Activated T-helper 17 cell treated with anti-CD3 and anti-CD28 coated beads, Interleukin-2, amount 50 U/mL, for 72 hours (primary cell): Measurements from ENCODE around the gene FOSL2. TPM values are rescaled to one million over a fixed set of nuclear protein-coding genes. Genes with fewer than 3 reads are reported as not detected.

Experiments
- ATAC-seq: fragments of 150-1000 bp; cut with Tn5 transposase; replicated peaks from 2 replicates; pipeline ENCODE4 v1.10.0; 2021; ENCODE audit warnings: mild to moderate bottlenecking, moderate library complexity
- H3K27ac Mint-ChIP-seq: one replicate; pipeline ENCODE4 v1.8.0; 2022; ENCODE audit warnings: mixed read lengths
- H3K27me3 Mint-ChIP-seq: one replicate; pipeline ENCODE4 v1.8.0; 2022; ENCODE audit warnings: mixed read lengths
- H3K36me3 Mint-ChIP-seq: one replicate; pipeline ENCODE4 v1.8.0; 2022; ENCODE audit warnings: low read depth, mild to moderate bottlenecking, mixed read lengths
- H3K4me1 Mint-ChIP-seq: one replicate; pipeline ENCODE4 v1.8.0; 2022; ENCODE audit warnings: mixed read lengths
- H3K4me3 Mint-ChIP-seq: one replicate; pipeline ENCODE4 v1.8.0; 2022; ENCODE audit warnings: mild to moderate bottlenecking, mixed read lengths
- H3K9me3 Mint-ChIP-seq: one replicate; pipeline ENCODE4 v1.8.0; 2022; ENCODE audit warnings: mixed read lengths
- total RNA-seq, 2 donors: library from RNA; stranded (reverse); gene quantifications; one replicate each; pipeline ENCODE4 v1.2.3, GENCODE V29; 2022

The FOSL2 gene
- total RNA-seq, 2 donors from 2014 or later, result 90.9 to 214 TPM

GRCh38 chr2:28351621-28352020, 41.0 kb upstream of the FOSL2 start:
- peaks cover 17% of the 10 kb centered on the region for H3K4me1 Mint-ChIP-seq
- H3K27ac Mint-ChIP-seq, result peak overlapping the region; percentile 28
- H3K27me3 Mint-ChIP-seq, result no peaks in the 10 kb centered on the region
- ATAC-seq, result peak; percentile 61
- no peaks in the 10 kb centered on the region for H3K36me3 Mint-ChIP-seq
- H3K9me3 Mint-ChIP-seq, result no peaks in the 10 kb centered on the region
- peak overlapping the region; percentile 45 for H3K4me3 Mint-ChIP-seq

DNA sequence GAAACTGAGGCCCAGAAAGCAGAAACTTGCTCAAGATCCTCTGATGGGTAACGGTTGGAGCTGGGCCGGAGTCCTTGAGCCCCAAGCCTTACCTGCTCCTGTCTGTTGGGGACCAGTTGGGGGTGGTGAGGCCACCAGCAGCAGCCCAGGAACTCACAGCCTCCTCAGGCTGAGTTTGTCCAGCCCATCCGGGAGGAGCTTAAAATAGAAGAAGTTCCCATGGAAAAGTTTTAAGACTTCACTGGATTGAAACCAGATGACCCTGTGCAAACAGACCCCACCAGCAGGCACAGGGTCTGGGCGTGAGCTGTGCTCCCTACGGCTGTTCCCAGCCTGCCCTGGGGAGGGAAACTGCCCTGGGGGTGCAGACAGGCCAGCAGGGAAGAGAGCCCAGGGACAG, 40.6 kb upstream of the FOSL2 start:
- H3K27ac Mint-ChIP-seq, result no peak overlapping the region
- H3K4me3 Mint-ChIP-seq, result peak overlapping the region; percentile 45
- no peaks in the 10 kb centered on the region for H3K9me3 Mint-ChIP-seq
- H3K36me3 Mint-ChIP-seq, result no peaks in the 10 kb centered on the region
- ATAC-seq, result no peak
- peaks cover 17% of the 10 kb centered on the region for H3K4me1 Mint-ChIP-seq
- no peaks in the 10 kb centered on the region for H3K27me3 Mint-ChIP-seq

DNA sequence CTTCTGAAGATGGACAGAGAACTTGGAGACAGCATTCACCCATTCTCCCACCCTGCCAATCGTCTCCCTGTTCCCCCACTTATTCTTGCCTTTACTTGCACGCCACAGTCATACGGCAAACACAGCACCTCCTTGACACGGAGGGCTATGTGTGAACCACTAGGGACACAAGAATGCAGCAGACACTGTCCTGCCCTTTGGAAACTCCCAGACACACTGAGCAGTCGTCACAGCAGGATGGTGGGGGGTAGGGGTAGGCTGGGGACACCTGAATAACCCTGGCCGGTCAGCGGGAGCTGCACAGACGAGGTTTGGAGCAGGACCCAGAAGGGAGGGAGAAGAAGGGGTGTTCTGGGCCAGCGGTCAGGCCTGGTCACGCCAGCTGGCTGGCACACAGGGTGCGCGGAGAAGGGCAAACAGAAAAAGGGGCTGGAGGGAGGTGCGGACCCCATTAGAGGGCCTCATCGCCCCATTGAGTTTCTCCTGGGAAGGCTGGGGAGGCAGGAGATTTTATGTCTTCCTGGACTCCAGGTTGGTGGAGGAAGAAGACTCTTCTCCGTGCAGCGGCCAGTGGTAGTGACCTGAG, 40.0 kb upstream of the FOSL2 start:
- no peaks in the 10 kb centered on the region for H3K27me3 Mint-ChIP-seq
- no peak overlapping the region for H3K27ac Mint-ChIP-seq
- peaks cover 11% of the 10 kb centered on the region for H3K4me1 Mint-ChIP-seq
- no peaks in the 10 kb centered on the region for H3K36me3 Mint-ChIP-seq
- no peaks in the 10 kb centered on the region for H3K9me3 Mint-ChIP-seq
- ATAC-seq, result no peak
- no peak overlapping the region for H3K4me3 Mint-ChIP-seq

DNA sequence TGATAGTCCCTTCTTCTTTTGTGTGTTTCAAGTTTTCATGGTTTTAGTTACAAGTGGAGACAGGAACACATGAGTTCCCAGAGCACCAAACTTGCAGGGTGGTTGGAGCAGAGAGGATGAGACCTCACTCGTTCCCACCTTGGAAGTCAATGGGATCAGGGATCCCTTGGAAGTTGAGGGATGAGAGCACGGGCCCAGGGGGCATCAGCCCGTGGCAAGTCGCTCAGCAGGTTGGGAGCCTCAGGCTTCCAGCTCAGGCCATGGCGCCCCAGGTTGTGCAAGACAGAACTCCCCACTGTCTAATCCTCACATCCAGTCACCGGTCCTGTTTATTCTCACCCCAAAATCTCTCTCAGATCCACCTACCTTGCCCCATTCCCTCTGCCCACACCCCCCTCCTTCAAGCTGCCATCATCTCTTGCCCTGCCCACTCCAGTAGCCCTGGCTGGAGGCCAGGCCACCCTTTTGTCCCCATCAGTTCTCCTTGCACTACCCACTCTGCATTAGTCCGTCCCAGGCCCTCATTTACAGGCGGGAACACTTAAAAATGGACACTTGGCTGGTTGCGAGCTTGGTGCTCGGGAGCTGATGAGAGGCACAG, 37.6 kb upstream of the FOSL2 start:
- ATAC-seq, result no peak
- no peaks in the 10 kb centered on the region for H3K27me3 Mint-ChIP-seq
- H3K4me1 Mint-ChIP-seq, result peaks cover 11% of the 10 kb centered on the region
- no peak overlapping the region for H3K4me3 Mint-ChIP-seq
- H3K9me3 Mint-ChIP-seq, result no peaks in the 10 kb centered on the region
- peaks cover 6% of the 10 kb centered on the region for H3K36me3 Mint-ChIP-seq
- H3K27ac Mint-ChIP-seq, result peak overlapping the region; percentile 30

DNA sequence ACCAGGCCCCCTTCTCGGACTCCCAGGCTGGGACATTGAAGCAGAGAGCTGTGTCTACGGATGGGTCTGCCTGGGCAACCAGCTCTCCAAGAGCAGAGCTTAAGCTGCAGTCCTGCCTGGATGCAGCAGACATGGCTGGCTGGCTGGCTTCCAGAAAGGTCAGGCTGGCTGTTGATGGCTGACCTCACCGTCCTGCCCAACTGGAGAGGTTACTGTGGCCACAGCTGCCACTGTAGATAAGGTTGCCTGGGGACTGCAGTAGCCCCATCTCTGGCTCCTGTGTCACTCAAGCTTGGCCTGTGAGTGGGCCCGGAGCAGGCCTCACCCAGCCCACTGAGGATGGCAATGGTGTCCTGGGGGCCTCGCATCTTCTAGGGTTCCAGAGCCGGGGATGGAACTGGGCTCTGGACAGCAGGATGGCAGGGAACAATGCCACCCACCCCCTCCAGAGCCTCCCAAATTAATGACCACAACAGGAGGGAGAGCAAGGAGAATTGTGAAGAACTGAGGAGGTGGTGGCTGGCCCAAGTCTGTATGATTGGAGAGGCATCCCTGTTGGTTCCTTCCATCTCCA, 37.0 kb upstream of the FOSL2 start:
- Mint-ChIP-seq H3K4me3 (no peak overlapping the region), H3K27me3 (no peaks in the 10 kb centered on the region), H3K9me3 (no peaks in the 10 kb centered on the region), H3K36me3 (peaks cover 6% of the 10 kb centered on the region), H3K27ac (peak overlapping the region; percentile 75), H3K4me1 (peaks cover 12% of the 10 kb centered on the region)
- no peak for ATAC-seq

DNA sequence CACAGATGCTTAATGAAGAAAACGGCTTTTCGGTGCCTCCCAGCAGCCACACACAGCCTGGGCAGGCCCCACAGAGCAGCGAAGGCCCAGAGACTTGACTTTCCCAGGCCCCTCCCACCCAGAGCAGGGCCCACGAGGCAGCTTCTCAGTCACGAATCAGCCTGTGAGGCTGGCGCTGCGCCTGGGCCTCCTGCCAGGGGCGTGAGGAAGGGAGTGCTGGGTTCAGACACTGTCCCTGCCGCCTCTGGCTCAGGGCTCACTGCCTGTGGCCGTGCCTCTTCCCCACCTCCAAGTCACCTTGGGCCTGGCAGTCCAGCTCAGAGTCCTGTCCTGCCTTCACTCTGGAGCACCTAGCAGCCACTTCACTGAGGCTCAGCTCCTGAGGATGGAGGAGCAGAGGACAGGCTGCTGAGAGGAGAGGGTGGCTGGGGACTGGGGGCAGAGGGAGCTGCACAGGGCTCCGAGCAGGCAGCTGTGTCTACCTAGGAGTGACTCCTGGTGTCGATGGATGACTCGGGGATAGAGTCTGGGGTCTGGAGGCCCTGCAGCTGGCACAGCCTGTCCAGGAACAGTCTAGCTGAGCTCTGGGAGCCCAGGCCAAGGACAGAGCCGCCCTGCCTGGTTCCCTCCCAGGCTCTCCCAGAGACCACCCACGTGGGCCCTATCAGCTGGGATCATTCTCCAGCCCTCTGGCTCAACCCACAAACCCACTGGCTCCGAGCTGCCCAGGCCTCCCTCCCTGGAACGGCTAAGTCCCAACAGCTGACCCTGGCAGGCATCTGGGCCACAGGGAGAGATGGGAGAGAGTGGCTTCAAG, 36.4 kb upstream of the FOSL2 start:
- Mint-ChIP-seq H3K4me3 (no peak overlapping the region), H3K27me3 (no peaks in the 10 kb centered on the region), H3K27ac (peak overlapping the region; percentile 75), H3K9me3 (no peaks in the 10 kb centered on the region), H3K36me3 (peaks cover 6% of the 10 kb centered on the region), H3K4me1 (peaks cover 19% of the 10 kb centered on the region)
- no peak for ATAC-seq

- ATAC-seq, result no peak
- H3K4me1 Mint-ChIP-seq, result peaks cover 21% of the 10 kb centered on the region
- H3K27ac Mint-ChIP-seq, result no peak overlapping the region
These were observed 35.6 kb upstream of the FOSL2 start for GRCh38 chr2:28357055-28357454.

DNA sequence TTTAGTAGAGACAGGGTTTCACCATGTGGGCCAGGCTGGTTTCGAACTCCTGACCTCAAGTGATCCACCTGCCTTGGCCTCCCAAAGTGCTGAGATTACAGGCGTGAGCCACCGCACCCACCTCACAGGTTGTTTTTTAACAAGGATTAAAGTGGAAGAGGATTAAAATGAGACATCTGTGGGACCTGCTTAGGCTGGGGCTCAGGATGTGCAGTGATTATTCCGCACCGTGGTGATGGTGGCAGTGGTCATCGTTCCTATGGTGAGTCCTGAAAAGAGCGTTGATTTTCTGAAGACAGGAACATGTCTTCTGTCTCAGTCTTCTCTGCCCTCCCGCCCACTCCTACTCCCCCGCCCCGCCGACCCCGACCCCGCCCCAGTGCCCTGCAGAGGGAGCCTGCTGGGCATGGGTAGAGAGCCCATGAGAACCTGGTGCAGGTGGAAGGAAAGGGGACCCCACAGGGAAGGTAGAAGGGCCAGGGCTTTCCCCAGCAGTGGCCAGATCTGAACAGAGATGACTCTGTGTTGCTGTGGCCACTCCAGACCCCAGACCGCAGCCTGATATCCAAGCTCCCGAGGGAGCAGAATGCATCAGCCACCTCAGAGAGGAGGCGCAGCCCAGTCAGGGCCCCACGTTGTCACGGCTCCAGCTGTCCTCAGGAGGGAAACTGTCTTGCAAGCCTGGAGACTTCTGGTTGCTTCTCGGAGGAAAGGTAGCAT, 34.5 kb upstream of the FOSL2 start:
- Mint-ChIP-seq H3K4me3 (peak overlapping the region; percentile 77), H3K9me3 (no peaks in the 10 kb centered on the region), H3K36me3 (peaks cover 6% of the 10 kb centered on the region), H3K4me1 (peaks cover 22% of the 10 kb centered on the region), H3K27ac (peak overlapping the region; percentile 88), H3K27me3 (no peaks in the 10 kb centered on the region)
- no peak for ATAC-seq

More at GRCh38 chr2:28357055-28357454, 35.6 kb upstream of the FOSL2 start:
- Mint-ChIP-seq H3K4me3 (no peak overlapping the region), H3K36me3 (peaks cover 6% of the 10 kb centered on the region), H3K27me3 (no peaks in the 10 kb centered on the region), H3K9me3 (no peaks in the 10 kb centered on the region)

DNA sequence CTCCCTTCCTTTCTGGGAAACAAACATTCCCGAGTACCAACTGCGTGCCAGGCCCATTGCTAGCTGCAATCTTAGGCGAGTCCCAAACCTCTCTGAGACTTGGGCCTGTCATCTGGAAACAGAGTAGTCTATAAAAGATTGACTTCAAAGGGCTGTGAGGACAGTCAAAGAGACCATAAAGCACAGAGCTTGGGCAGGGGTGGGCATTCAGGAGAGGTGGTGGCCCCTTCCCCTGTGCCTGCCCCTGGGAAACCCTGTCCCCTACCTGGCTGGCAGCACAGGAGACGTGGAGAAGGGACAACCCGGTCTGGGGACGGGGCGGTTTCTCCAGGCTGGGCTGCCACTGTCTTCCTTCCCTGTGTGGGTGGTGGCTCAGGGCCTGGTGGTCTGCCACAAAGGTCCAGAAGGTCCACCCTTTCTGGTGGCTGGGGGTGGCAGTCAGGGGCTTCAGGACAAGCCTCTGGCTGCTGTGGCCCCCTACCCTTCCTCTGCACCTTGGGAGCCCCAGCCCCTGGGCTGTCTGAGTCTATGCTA, 33.9 kb upstream of the FOSL2 start:
- Mint-ChIP-seq H3K4me1 (peaks cover 22% of the 10 kb centered on the region), H3K27ac (peak overlapping the region; percentile 88), H3K4me3 (peak overlapping the region; percentile 77), H3K27me3 (no peaks in the 10 kb centered on the region), H3K36me3 (peaks cover 6% of the 10 kb centered on the region), H3K9me3 (no peaks in the 10 kb centered on the region)
- peak; percentile 1 for ATAC-seq

- no peaks in the 10 kb centered on the region for H3K27me3 Mint-ChIP-seq
- H3K36me3 Mint-ChIP-seq, result peaks cover 6% of the 10 kb centered on the region
These were observed 33.2 kb upstream of the FOSL2 start for GRCh38 chr2:28359222-28360057.

GRCh38 chr2:28360058-28360717, 32.5 kb upstream of the FOSL2 start:
- H3K27me3 Mint-ChIP-seq, result no peaks in the 10 kb centered on the region
- peaks cover 29% of the 10 kb centered on the region for H3K4me1 Mint-ChIP-seq
- H3K9me3 Mint-ChIP-seq, result no peaks in the 10 kb centered on the region
- H3K36me3 Mint-ChIP-seq, result peaks cover 6% of the 10 kb centered on the region
- peak overlapping the region; percentile 88 for H3K27ac Mint-ChIP-seq
- no peak for ATAC-seq
- H3K4me3 Mint-ChIP-seq, result peak overlapping the region; percentile 77

More at GRCh38 chr2:28359222-28360057, 33.2 kb upstream of the FOSL2 start:
- ATAC-seq, result peak; percentile 88
- H3K4me1 Mint-ChIP-seq, result peaks cover 22% of the 10 kb centered on the region
- H3K4me3 Mint-ChIP-seq, result peak overlapping the region; percentile 77
- H3K27ac Mint-ChIP-seq, result peak overlapping the region; percentile 88
- no peaks in the 10 kb centered on the region for H3K9me3 Mint-ChIP-seq

DNA sequence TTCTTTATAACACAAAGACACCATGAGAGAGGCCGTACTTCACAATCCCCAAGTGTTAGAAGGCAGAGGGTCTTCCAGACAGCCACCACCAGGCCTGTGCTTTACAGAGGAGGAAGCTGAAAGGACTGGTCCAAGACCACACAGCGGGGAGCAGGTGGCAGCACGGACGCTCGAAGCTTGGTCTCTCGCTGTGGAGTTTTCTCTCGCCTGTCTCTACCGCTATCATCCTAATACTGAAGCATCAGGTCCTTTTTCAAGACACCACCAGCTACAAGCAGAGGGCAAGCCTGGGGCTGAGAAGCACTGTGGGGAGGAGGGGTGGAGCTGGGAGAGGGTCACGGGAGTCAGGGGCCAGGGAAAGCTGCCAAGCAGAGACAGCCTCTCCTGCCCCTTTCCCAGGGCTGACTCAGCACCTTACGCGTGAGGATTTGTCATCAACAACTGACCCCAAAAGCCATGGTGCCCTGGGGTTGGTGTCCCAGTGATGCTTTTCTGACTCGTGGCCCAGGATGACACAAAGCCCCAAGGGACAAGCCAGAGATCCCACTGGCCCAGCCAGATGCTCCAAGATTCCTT, 31.9 kb upstream of the FOSL2 start:
- no peaks in the 10 kb centered on the region for H3K9me3 Mint-ChIP-seq
- no peaks in the 10 kb centered on the region for H3K27me3 Mint-ChIP-seq
- H3K4me3 Mint-ChIP-seq, result peak overlapping the region; percentile 77
- ATAC-seq, result peak; percentile 15
- H3K27ac Mint-ChIP-seq, result peak overlapping the region; percentile 77
- H3K36me3 Mint-ChIP-seq, result peaks cover 6% of the 10 kb centered on the region
- peaks cover 29% of the 10 kb centered on the region for H3K4me1 Mint-ChIP-seq
